Stimulated activated CD8-positive, alpha-beta memory T cell treated with anti-CD3 and anti-CD28 coated beads, Interleukin-2, amount 100 ng/mL, for 48 hours (primary cell): Measurements from ENCODE around the gene BBLN.
"Not testable (repeated sequence)": the region's sequence is repeated elsewhere in the genome, so short reads cannot be mapped to it uniquely, and the experiment has no call there.

ENCODE experiments used
- DNase-seq, 2 donors: peaks; one replicate each; pipeline ENCODE4 v3.0.0-alpha.2; 2020; ENCODE audit warnings: low read depth in 2 of 2

The BBLN gene, protein sequence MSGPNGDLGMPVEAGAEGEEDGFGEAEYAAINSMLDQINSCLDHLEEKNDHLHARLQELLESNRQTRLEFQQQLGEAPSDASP

DNA sequence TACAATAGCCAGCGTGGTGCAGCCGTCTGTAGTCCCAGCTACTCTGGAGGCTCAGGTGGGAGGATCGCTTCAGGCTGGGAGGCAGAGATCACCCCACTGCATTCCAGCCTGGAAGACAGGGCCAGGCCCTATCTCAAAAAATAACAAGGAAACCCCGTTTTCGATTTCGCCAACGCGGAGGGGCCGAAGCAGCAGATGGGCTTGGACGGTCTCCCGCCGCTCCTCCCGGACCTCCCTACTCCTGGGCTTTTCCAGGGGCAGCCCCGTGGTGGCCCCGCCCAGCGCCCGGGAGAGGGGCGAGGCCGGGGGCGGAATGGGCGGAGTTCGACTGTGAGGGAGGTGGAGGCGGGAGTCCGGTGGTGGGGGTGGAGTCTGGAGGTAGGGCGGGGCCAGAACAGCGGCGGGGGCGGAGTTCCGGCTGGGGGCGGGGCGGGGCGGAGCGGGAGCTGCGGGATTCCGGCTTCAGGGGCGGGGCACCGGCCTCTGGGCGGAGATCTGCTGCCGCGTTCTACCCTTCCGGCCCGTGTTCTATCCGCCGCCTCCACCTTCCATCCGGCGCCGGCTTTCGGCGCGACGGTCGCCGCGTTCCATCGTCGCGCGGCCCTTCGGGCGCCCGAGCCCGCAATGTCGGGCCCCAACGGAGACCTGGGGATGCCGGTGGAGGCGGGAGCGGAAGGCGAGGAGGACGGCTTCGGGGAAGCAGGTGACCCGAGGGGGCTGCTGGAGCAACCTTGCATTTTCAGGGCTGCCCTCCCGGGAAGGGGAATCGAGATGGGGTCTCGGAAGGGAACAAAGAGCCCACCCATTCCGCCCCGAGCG, at the start of gene BBLN:
TSS of gene BBLN (plus strand) at position 482 of the 819 bp plus-strand sequence. CDS start at position 625, 143 bp downstream.
- DNase-seq, result peak; percentile 93

DNA sequence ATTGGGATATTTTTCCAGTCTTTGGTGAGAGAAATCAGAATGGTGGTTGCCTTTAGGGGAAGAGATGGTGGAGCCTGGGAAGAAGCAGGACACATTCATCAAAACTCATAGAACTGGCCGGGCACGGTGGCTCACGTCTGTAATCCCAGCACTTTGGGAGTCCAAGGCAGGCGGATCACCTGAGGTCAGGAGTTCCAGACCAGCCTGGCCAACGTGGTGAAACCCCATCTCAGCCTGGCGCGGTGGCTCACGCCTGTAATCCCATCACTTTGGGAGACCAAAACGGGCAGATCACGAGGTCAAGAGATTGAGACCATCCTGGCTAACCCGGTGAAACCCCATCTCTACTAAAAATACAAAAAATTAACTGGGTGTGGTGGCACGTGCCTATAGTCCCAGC, 48.3 kb upstream of the BBLN start:
- DNase-seq, result not testable (repeated sequence)

DNA sequence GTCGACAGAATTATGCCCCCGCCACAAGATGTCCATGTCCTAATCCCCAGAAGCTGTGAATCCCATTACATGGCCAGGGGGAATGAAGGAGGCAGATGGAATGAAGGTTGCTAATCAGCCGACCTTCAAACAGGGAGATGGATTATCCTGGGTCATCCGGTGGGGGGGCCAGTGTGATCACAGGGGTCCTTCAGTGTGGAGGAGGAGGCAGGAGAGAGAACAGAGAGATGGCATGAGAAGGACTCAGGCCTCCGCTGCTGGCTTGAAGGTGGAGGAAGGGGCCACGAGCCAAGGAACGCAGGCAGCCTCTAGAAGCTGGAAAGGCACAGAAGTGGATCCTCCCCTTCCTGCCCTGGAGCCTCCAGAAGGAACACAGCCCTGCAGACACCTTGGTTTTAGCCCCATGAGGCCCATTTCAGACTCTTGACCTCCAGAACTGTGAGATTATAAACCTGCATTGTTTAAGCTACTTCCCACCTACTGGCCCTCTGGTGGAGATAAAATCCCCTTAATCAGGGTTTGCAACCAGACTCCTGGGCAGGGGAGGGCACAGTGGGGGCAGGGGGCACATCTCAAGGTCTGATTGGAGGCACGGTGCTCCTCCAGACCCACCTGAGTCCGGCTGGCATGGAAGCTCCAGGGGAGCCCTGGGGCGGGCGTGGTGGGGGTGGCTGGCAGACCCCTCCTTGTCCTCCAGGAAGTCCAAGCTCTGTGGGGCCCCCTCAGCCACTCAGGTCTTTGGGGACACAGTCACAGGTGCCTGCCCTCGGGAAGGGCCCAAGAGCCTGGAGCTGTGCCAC, 46.3 kb upstream of the BBLN start:
- DNase-seq, result no peak

DNA sequence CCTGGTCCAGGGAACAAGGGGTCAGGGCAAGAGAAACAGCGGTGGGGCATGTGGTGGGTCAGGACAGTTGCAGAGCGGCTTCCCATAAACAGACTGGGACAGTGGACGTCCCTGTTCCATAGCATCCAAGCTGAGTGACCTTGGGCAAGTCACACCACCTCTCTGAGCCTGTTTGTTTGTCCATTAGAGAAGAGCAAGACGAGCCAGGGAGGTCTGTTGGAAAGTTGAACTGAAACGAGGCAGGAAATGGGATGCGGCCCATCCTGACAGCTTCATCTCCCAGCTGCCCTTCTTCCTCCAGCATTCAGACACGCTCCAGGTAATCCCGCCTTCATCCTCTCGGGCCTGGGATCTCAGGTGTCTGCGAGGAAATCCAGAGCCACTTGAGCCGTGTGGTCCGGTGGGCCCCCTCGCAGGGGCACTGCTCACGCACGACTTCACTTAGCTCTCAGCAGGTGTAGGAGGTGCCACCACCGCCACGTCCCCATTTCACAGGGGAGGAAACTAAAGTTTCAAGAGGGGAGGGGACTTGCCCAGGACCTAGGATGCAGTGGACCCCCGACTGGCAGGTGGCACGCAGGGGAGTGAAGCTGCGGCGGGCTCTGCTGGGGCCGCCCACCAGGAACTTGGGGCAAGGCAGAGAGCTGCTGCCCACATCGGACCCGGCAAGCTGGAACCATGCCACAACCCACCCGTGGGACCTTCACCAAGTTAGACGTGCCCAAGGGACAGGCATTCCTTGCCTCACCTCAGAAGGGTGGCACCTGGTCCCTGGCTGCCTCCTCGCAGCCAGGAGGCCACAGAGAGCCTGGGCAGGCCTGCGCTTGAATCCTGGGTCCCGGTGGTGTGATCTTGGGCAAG, 45.5 kb upstream of the BBLN start:
- no peak for DNase-seq

DNA sequence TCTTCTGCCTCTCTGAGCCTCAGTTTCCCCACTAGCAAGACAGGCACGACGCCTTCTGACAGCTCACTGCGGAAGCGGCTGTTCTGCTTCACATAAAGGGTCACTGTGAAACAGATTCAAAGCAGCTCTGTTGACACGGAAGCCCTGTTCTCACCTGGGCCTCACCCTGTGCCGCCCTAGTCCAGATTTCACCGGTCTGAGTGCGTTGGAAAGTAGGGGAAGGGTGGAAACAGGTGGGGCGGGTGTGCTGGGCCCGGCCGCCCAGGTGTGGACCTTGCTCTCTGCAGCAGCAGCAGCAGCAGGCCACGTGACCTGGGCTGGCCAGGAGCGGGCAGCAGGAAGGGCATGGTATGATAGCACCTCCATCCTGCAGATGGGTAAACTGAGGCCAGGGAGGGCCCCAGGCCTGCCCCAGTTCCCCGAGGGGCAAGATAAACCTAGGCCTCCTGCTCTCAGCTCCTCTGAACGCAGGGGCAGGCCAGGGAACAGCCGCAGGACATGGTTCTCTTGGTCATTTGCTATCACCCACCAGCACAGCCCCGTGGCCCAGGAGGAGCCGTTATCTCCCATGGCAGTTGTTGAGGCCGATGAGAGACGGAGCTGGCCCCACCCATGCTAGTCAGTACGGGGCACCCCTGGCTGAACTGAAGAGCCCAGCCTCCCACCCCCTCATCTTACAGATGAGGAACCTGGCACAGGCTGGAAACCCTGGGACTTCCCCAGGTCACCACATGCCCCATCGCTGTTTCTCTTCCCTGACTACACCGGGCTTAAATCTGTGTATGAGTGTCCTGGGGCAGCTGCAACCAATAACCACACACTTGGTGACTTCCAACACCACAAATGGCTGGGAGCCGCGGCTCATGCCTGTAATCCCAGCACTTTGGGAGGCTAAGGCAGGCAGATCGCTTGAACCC, 44.6 kb upstream of the BBLN start:
- DNase-seq, result no peak

DNA sequence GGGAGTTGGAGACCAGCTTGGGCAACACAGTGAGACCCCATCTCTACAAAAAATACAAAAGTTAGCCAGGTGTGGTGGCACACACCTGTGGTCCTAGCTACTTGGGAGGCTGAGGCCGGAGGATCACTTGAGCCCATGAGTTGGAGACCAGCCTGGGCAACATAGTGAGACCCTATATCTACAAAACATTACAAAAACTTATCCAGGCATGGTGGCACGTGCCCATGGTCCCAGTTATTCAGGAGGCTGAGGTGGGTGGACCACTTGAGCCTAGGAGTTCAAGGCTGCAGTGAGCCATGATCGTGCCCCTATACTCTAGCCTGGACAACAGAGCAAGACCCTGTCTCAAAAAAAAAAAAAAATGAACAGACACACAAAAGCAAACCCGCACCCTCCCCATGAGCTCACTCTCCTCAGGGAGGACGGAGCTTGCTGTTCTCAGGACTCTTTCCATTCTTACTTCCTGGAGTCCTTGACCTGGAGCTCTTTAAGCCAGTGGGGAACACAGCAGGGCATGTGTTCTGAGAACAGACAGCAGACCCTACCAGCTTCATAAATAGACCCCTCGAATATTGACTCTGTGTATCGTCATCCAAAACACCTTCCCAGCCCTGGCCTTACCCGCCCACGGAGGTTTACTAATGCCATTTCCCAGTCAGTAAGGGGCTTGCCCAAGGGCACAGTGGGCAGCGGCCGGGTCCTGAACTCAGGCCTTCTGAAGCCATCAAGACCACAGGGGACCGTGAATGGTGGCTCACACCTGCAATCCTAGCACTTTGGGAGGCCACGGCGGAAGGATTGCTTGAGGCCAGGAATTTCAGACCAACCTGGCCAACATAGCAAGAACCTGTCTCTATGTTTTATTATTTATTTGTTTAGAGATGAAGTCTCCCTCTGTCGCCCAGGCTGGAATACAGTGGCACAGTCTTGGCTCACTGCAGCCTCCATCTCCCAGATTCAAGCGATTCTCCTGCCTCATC, 43.7 kb upstream of the BBLN start:
- DNase-seq, result no peak

DNA sequence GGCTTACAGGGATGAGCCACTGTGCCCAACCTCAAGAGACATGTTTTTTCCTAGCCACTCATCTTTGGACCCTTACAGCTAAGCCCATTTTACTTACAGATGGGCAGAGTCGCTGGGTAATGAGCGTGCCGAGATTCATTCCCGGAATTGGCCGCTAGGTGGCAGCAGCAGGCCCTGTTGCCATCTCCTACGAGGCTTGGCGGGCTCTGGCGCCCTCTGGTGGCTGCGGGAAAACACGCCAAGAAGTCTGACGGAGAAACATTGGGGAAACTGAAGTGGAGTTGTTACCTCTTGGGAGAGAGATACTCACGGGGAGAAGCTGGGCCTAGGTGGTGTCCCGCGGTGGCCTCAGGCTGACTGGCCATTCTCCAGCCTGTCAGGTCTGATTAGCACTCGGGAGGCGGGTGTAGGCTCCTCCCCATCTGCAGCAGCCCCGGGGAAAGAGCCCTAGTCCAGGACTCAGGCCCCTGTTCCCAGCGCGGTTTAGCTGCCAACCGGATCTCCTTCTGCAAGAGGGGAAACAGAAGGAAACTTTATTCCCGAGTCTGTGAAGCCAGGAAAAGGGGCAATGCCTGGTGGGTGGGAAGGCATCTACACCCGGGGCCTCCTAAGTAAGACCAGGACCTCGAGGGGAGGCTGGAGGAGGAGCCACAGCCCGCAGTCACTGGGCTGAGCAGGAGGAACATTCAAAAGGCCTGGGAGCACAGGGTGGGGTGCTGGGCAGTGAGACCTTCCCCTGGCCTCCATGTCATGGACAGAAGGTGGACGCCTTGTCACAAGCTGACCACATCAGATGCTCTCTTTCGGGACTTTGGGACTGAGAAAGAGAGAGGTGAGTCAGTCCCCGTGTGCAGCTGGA, 42.2 kb upstream of the BBLN start:
- peak; percentile 96 to 98 for DNase-seq

DNA sequence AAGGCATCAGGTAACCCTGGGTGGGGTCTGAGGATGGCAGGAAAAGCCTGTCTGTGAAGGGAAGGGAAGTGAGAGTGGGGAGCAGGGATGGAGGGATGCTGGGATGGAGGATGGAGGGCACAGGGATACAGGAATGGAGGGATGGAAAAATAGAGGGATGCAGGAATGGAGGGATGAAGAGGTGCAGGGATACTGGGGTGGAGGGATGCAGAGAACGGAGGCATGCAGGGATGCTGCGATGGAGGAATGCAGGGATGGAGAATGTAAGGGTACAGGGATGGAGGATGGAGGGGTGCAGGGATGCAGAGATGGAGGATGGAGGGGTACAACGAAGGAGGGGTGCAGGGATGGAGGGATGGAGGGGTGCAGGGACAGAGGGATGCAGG, 41.6 kb upstream of the BBLN start:
- no peak for DNase-seq

DNA sequence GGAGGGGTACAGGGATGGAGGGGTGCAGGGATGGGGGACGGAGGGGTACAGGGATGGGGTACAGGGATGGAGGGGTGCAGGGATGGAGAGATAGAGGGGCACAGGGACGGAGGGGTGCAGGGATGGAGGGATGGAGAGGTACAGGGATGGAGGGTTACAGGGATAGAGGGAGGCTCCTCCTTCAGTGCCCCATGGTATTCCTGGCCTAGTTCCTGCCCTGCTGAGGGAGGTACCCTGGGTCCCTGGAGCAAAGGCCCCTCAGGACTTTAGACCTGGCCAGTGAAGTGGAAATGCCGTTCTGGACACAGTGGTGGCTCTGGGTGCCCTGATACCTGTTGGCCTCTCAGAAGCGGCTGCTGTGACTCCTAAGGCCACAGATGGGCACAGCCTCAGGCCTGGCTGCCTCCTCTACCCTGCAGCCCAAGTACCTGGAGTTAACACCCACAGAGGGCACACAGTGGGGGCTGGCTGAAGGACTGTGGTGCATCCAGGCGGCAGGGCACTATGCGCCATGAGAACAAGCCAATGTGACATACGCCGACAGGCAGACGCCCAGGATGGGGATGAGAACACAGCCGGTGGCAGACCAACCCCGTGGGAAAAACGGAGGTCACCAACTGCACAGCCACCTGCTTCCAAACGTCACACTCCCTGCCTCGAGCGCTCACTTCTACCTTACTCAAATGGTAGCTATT, 40.9 kb upstream of the BBLN start:
- DNase-seq, result no peak

DNA sequence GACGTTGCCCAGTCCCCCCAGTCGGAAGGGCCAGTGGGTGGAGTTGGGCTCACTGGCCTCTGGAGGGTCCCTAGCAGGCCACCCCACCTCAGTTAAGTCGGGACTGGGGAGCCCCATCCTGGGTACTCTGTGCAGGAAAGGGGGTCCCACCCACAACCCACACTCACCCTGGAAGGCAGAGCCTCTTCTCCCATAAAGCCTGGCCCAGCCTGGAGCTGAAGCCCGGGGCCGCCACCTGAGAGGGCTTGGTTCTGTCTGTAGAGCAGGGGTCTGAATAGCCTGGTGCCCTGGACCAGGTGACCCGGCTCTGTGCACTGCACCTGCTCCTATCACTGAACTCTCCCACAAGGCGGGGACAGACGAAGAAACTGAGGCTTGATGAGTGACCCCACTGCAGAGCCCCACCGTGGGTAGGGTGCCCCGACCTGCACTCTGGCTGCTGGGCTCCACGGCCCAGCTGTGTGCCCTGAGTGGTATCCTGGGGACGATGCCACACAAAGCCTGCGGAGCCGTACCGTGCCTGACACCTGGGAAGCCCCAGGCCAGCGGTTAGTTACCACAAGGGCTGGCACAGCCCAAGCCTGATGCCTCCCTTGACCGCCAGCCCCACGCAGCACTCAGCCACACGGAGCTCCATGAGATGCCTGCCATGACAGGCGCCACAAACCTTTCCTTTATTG, 39.9 kb upstream of the BBLN start:
- no peak for DNase-seq

DNA sequence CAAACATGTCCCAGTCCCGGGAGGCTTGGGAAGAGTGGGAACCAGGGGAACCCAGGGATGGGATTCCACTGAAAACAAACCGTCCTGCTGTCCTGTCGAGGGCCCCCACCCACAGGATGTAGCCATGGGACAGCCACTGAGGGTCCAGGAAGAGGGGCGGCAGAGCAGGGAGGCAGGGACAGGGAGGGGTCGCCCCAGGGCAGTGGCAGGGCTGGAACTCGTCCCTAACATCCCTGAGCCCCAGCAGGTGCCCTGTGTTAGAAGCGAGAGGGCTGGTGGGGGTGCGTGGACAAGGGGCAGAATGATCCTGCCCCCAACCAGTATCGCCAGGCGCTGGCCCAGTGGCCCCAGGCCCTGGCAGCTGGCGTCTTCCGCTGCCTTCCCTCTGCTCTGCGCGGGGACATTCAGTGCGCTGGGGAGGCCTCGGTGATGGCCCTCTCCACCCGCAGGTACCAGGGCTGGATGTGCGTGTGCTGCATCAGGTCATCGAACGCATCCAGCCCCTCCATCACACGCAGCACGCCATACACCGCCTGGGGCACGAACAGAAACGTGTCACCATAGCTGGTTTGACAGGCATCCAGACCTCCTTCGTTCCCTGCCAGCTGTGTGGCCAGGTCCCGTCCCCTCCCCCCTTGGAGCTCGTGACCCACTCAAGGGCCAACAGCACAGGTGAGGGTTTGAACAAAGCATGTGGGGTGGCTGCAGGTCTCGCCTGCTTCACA, 39.2 kb upstream of the BBLN start:
- no peak for DNase-seq

DNA sequence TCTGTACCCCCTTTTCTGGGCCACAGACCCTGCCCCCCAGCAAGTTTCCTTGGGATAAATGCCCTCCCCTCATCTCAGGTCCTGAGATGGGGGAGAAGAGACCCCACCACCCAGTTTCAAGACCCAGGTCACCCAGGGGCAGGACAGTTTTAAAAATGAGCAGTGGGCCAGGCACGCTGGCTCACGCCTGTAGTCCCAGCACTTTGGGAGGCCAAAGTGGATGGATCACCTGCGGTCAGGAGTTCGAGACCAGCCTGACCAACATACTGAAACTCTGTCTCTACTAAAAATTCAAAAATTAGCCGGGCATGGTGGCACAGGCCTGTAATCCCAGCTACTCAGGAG, 38.6 kb upstream of the BBLN start:
- no peak for DNase-seq

DNA sequence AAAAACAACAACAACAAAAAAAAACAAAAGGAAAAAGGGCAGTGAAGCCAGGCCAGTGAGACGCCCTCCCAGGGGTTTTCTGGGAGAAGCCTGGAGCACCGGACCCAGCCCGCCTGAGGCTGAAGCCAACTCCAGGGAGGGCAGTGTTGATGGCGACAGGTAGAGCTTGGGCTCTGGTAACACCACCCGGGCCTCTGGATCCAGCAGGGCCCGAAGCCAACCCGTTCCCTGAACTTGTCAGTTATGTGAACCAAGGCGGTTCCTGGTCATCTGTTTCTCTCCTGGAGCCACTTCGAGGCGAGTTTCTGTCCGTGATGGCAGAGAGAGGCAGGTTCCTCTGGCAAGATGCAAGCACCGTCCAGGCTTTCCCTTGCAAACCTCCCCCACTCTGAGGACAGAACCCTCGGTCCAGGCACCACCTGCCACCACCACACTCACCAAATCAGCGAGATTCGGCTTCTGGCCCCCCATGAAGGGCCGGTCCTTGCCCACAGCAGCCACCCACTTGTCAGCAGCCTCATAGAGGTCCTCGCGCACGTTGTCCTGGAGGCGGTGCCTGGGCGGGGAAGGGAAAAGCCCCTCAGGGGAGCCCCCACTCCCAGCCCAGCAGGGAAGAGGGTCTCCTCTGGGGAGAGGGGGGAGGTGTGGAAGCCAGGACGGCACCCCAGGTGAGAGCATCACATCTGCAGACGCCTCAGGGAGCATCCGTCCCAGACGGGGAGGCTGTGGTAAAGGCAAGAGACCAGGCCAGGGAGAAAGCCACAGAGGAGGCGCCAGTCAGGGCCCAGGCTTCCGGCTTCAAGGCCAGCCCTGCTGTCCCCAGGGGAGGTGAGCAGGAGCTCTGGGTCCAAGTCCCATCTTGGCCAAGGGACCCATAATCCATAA, 37.9 kb upstream of the BBLN start:
- no peak for DNase-seq

DNA sequence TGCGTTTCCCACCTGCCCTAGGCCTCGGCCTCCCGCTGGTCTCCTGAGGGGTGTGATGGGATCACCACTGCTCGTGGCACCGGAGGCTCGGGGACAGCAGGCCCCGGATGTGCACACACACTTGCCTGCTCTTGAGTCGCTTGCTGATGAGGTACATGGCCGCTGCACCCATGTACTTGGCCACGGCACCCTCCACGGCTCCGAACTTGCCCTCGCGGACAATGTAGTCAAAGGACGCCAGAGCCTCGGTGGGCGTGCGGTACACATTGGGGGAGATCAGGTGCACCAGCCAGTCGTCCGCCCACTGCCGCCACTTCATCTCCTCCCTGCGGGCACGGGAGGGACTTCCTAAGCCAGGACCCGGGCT, 37.3 kb upstream of the BBLN start:
- DNase-seq, result no peak

DNA sequence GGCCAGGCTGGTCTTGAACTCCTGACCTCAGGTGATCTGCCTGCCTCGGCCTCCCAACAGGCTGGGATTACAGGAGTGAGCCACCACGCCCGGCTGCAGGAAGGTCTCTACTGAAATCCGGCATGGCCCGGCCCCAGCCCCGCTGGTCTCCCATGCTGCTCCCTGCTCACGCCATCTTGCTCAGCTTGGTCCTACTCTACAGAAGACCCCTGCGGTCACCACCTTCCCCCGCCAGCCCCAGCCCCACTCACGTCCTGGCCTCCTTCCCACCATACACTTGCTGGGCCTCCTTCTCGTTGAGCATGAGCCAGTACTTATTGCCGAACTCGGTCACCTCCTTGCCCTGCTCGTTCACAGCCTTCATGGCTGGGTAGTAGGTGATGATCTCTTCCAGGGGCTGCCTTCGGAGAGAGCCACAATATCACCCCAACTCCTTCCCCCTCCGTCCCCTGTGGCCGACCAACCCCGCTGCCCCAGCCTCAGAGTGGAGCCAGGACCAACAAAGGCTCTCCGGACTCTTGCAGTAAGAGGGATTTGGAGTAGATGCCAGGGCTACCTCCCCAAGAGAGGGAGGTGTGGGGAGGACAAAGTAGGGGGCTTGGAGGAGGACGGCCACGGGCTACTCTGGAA, 36.5 kb upstream of the BBLN start:
- DNase-seq, result no peak

DNA sequence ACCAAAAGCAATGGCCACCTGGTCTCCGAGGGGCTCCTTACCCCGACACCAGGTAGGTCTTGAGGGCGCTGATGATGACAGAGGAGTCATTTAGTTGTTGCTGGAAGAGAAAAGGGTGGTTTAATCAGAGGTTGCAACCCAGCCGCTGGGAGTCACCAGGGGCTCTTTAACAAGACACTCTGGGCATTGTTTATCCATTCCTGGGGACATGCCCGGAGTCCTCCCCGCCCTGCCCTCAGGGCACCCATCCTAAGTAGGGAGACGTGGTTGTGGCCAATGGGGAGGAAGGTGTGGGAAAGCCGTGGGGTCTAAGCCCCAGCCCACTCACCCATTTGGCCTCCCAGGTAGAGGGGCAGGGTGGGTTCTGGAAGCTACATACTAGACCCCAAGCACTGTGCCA, 35.6 kb upstream of the BBLN start:
- DNase-seq, result no peak
